NOMO-1 (cell line): ENCODE data around the gene KHDC4.
"Not testable (repeated sequence)": the region's sequence is repeated elsewhere in the genome, so short reads cannot be mapped to it uniquely, and the experiment has no call there.

Source experiments
- DNase-seq, 2 experiments: peaks; one replicate each; lab custom pipeline; 2025; ENCODE audit not compliant: unreplicated experiment in 2 of 2; lab: John Stamatoyannopoulos, UW

Gene KHDC4

DNA sequence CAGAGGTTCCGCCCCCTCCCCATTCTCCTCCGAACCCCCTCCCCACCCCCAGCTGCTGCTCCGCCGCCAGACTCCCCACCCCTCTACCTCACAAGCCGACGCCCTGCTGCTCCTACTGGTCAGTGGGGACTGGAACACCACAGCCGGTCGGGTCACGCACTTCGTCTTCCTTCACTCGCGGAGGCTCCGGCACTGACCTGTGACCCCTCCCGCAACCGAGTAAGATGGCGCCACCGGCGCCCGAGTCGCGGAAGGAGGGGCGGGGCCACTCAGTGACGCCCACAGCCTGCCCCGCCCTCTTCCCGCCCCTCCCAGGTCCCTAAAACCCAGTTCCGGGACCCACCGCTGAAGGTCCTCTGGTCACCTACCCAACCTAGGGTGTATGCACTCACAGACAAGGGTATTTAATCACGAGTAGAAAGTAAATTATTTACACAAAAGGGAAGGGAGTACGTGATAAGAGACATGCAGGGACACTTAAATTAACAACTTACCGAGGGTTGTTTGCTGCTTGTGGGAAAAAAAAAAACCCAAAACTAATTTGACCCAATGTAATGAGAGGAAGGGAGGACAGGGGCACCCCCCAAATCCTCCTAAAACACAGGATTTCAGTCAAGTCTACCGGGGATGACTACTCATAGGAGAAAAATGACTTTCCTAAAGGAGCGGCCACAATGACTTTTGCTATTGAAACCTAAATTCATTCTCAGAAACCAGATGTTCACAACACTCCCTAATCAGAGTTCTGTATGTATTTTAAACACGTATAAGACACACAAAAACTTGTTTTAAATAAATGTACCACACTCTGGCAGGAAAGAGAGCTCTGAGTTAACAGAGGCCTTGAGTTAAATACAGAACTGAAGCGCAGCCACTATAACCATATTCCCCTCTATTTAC is 22.8 kb downstream of the KHDC4 start, which contains the start of gene RIT1:
Gene RIT1 (minus strand): TSS at position 194 of the 900 bp plus-strand sequence. CDS start 588 bp downstream, outside the sequence.
- DNase-seq = peak; percentile 66 to 78

DNA sequence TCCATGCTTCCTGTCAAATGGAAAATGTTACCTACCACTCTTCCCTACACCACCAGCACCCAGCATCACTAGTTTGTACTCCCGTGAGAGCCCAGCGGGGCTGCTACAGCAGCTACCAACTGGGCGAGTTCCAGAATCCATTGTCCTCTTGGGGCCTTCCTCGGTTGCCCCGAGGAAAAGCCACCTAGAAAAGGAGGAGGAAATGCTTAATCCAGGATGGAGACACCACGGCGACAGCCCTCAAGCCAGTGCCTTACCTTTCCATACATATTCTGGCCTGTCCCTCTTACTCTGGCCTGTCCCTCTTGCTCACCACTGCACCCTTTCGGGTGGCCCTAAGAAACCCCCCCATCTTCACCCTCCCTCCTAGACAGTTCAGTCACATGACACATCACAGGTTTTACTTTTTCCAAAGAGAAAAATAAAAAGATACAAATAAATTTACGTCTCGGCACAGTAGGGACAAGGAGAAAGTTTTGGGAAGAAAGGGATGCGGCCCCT is 23.5 kb downstream of the KHDC4 start:
- DNase-seq = peak in 1 of 2 experiments; percentile 15

DNA sequence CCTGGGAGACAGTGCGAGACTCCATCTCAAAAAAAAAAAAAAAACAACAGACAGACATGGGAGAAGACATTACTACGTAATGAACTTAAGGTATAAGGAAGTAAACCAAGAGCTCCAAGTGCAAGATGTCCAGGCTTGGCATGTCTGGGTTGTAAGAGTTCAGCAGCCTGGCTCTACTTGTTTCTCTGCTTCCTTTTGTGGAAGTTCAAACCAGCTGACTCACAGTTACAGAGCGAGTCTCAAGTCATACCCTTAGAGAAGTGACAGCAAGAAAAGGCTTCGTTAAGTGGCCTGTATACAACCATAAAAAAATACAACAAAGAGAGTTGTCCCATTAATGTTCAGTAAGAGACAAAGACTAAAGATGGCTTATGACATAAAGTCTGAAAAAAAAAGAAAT is 24.3 kb downstream of the KHDC4 start:
- peak; percentile 53 to 84 for DNase-seq

GRCh38 chr1:155904261-155904660 is 30.0 kb downstream of the KHDC4 start:
- DNase-seq = no peak

DNA sequence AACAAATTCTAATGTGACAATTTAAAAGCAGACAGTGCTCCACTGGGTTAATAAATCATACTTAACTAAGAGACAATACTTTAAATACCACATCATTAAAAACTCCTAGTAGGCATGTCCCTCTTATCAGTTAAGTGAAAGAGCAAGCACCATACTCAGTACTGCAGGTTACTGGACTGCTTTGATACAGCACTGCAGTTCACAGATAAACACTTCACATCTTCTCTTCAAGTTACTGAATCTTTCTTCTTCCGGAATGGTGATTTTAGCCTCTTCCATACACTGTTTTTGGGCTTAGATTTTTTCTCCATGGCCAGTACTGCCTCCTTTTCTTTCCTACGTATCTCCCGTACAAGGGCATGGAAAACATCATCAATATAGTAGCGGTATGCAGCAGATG is 34.1 kb downstream of the KHDC4 start:
- no peak for DNase-seq

GRCh38 chr1:155899683-155900082 is 34.5 kb downstream of the KHDC4 start:
- DNase-seq = no peak

GRCh38 chr1:155898888-155899287 is 35.3 kb downstream of the KHDC4 start:
- no peak for DNase-seq

DNA sequence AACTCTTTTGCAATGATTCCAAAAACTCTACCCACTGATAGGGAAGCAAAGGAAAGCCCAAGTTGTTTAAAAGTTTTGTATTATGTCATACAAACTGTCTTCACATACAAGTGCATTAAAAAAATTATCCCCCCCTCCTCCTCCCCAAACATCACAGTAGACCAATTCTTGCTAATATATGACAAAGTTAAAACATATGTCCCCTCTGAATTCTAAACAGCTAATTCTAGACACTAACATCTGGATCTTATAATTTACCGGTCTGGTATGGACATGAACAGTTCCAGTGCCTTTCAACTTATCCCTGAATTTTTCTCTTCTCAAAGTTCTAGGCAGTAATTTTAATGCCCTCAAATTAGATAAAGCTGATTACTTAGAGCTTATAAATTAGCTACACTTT is 36.5 kb downstream of the KHDC4 start:
- DNase-seq = no peak

DNA sequence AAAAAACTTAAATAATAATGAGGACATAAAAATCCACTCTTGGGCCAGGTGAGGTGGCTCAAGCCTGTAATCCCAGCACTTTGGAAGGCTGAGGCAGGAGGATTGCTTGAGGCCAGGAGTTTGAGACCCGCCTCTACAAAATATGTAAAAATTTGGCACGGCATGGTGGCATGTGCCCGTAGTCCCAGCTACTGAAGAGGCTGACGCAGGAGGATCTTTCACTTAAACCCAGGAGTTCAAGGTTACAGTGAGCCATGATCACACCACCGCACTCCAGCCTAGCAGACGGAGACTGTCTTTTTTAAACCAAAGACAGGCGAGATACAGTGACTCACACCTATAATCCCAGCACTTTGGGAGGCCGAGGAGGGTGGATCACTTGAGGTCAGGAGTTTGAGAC is 37.7 kb downstream of the KHDC4 start:
- DNase-seq = not testable (repeated sequence)

DNA sequence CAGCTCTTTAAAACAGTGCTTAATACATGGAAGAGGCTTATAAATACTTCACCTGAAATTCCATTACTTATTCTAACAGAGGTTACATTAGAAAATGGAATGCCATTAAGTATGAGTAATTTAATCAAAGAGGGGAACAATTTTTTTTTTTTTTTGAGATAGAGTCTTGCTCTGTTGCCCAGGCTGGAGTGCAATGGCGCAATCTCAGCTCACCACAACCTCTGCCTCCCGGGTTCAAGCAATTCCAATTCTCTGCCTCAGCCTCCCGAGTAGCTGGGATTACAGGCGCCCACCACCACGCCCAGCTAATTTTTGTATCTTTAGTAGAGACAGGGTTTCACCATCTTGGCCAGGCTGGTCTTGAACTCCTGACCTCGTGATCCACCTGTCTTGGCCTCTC is 38.6 kb downstream of the KHDC4 start:
- DNase-seq = not testable (repeated sequence)

DNA sequence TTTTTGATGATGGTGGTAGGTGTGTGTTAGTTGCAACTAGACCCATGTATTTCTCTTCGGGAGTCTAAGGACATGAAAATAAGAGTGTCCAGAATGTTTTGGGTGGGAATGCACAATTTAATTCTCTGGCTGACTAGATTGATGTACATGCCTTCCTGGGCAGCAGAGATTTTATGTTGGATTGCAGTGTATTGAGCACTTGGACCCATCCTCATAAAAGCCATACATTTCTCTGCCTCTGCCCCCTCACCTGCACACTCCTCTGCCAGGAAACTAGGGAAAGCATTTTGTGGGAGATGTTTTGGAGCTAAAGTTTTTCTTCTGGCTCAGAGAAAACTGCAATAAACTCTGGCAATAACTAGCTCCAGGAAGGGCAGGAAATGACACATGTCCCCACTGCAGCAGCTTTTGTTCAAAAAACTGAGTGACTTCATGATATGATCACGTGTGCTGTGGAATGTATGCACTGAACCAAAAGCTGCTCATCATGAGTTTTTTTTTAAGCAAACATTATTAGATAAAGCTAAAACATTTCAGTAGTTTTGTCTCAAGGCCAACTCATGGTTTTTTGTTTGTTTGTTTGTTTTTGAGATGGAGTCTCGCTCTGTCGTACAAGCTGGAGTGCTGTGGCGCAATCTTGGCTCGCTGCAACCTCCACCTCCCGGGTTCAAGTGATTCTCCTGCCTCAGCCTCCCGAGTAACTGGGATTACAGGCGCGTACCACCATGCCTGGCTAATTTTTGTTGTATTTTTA is 40.6 kb downstream of the KHDC4 start:
- DNase-seq = peak in 1 of 2 experiments; percentile 30

DNA sequence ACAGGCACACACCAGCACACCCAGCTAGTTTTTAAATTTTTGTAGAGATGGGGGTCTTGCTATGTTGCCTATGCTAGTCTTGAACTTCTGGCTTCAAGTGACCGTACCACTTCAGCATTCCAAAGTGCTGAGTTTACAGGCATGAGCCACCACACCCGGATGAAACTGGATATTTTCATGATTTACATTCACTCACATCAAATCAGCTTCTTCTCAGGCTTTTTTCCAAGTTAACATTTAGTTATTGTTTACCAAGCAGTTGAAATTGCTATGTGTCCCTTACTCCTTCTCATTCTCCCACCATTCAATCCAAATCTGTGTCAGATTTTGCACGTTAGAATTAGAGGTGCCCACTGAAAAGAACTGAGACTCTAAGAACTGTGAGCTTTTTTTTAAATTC is 41.4 kb downstream of the KHDC4 start:
- DNase-seq = no peak

GRCh38 chr1:155890251-155890650 is 44.0 kb downstream of the KHDC4 start:
- no peak for DNase-seq

- DNase-seq = no peak
Measured at GRCh38 chr1:155889566-155889965, 44.6 kb downstream of the KHDC4 start.

DNA sequence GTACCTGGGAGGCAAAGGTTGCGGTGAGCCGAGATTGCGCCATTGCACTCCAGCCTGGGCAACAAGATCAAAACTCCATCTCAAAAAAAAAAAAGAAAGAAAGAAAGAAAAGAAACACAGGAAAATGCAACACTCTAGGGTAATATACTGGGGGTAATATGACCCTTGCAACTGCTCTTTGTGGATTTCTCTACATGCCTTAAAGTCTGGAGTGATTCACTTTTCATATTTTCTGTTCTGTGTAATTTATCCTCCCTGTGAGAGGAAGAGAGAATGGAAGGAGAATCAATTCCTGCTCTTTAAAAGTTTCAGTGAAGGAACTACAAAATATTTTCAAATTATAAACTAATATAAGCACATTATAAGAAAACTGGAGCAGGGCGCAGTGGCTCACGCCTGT is 45.7 kb downstream of the KHDC4 start:
- DNase-seq = no peak

DNA sequence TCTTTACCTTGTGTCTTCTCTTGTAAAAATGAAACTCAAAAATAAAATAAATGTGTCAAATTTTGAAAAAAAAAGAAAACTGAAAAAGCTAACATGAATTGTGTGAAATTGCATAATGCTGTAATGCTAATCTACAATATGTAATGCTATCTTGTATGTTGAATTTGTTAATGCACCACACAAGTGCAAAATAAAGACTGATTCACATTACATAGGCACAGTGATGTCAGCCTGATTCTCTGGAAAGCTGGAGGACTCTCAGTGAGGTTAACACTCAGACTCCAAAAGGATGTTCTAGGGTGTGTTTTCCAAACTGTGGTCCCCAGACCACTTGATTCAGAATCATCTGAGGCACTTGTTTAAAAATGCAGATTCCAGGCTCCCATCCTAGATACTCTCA is 49.2 kb downstream of the KHDC4 start:
- no peak for DNase-seq

DNA sequence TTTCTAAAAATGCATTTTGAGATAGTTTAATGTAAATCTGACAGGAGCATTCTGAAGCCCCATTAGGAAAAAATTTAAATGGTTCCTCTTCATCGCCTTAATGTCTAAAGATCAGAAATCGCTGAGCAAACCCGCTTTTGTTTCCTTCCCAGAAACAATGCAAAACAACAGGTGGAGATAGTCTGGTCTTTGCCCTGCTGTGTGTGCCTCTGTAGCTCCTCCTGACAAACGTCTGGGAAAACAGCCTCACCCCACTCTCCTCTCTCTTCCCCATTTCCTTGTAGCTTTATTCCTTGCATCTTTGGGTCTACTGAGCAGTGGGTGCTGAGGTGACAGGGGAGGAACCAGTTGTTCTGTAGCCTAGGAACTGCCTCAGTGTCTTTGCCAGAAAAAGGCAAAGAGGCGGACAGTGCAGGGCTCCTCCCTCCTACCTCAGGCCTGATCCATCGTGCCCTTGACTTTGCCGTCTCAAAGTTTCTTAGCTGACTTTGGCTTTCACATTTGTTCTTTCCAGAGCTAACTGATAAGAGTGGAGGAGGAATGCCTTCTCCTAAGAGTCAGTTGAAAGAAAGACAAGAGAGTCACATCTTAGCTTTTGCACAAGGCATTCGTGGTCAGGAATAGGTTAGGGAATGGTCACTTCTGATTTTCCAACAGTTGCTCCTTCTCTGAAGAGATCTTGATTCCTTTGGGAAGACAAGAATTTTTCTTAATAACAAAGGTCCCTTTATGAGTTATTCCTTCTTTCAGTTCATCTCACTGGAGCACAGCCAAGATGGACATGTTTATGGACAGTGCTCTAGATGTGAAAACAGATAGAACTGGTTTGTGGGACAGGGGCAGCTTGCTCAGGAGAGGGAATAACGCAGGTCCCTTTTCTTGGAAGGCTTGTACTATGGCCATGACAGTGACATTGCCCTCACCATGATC is 49.9 kb downstream of the KHDC4 start:
- DNase-seq = no peak

DNA sequence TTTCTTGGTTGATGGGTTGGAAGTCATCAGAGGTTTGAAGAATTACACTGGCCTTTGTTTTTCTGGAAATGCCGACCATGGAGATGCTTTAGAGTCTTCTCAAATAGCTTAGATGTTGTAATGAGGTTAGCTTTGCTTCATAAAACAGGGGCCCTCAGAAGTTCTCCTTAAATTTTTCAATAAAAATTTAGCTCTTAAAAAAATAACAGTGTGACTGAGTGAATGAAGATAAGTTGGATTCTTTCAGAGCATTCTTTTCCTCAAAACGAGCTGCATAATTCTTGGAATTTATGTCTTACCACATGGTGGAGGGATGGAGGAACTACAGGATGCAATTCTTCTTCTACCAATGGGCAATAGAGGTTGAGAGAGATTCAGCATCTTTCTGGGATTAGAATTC is 51.4 kb downstream of the KHDC4 start:
- DNase-seq = no peak

DNA sequence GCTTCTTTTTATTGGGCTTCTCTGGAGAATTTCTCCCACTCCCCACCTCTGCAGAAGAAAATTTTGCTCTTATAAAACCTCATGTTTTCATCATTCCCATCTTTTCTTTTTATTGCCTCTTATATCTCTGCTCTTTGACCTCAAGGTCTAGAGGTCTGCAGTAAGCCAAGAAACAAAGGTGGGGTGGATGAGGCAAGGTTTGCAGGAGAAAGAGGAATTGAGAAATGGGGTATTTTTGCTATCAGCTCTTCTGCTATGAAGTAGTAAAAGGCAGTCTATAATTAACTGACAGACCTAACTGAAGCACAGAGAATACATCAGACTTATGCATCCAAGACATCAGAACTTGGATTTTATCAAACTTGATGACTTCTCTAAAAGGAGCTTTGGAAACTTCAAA is 52.0 kb downstream of the KHDC4 start:
- DNase-seq = peak; percentile 12 to 22

GRCh38 chr1:155880950-155881349 is 53.3 kb downstream of the KHDC4 start:
- no peak for DNase-seq

GRCh38 chr1:155880251-155880650 is 54.0 kb downstream of the KHDC4 start:
- DNase-seq = no peak
